Pancreas (tissue), 10 donors: ENCODE data around the gene GRIP2. TPM values are rescaled to one million over a fixed set of nuclear protein-coding genes. Genes with fewer than 3 reads are reported as not detected.

Source experiments
- ATAC-seq, 4 donors: fragments of 200-7000 bp; cut with Tn5 transposase; one replicate each; pipeline versions ENCODE4 v1.8.0 to v1.9.1; 2020; ENCODE audit warnings: mild to moderate bottlenecking in 4 of 4, moderate library complexity in 4 of 4
- DNase-seq, 6 donors: peaks; one replicate each; pipeline ENCODE4 v3.0.0-alpha.2; 2020
- FAIRE-seq: peaks from 2 replicates; lab custom pipeline; 2012; peaks lifted over from hg19 to GRCh38; lab: Jason Lieb, UNC
- H3K27ac ChIP-seq, 4 donors: fragments of 200-600 bp; sonication (generic); 1 replicate in 3 of 4; 2 replicates in 1 of 4; pipeline versions ENCODE4 v1.5.0 to v1.8.0; 2020
- H3K27me3 ChIP-seq, 4 donors: fragments of 200-600 bp; one replicate each; pipeline ENCODE4 v1.8.0; 2021
- H3K36me3 ChIP-seq, 3 donors: fragments of 200-600 bp; sonication (generic) in 1 of 3; one replicate each; pipeline versions ENCODE4 v1.5.0 to v1.8.0; 2020 to 2021
- H3K4me1 ChIP-seq, 3 donors: fragments of 200-600 bp; one replicate each; pipeline ENCODE4 v1.8.0; 2021
- H3K4me3 ChIP-seq, 4 donors: fragments of 200-600 bp; sonication (generic) in 2 of 4; one replicate each; pipeline versions ENCODE4 v1.5.0 to v1.8.0; 2020 to 2021
- H3K9me3 ChIP-seq, 4 donors: fragments of 200-600 bp; one replicate each; pipeline ENCODE4 v1.8.0; 2021
- WGBS, 2 donors: extraction: QIAGEN DNeasy Blood & Tissue Kit; methylation state at CpG; one replicate each; pipeline ENCODE4 v1.1.7; 2013; 5-methylcytosine and 5-hydroxymethylcytosine counted together
- intact Hi-C, 3 donors: fragments of 100-400 bp; cut with DNase I; formaldehyde crosslinking; loops; one replicate each; pipeline versions ENCODE4 v1.11.1 to v1.14.2; 2022
- polyA plus RNA-seq, 2 donors: library from polyadenylated mRNA; stranded (reverse); fragments of 200-250 nt; gene quantifications; one replicate each; pipeline ENCODE4 v1.2.3, GENCODE V29; 2013
- total RNA-seq, 6 donors: library from RNA; stranded (reverse); fragmentation: NEBNext Ultra II Directional in 4 of 6; extraction: Animal tissue kit (Norgen Biotek cat#: 25700) in 4 of 6; gene quantifications; one replicate each; pipeline versions ENCODE4 v1.2.1 to v1.2.4, GENCODE V29; 2021 to 2023
- TF ChIP-seq, protein P1 (sequence below), 4 donors: fragments of 200-600 bp; sonication (generic) in 3 of 4; IDR thresholded peaks; one replicate each; pipeline versions ENCODE4 v1.5.0 to v1.8.0; 2021; ENCODE audit warnings: antibody characterized with exemption in 4 of 4
- donor health status: healthy with polysubstance abuse.
- donor health status: DM: no; HTN: no; CAD: no; lungs with moderate emphysema.
- donor health status: DM: no; HTN: no; CAD: no.
- donor health status: control.
- donor health status: control.
- donor health status: Bipolar disorder and iron deficiency.
- donor health status: DM: yes; HTN: yes; CAD: no.
- donor health status: DM: no; HTN: no; CAD: no.
- donor health status: DM: no; HTN: no; CAD: no.
- donor health status: DM: yes; HTN: yes; CAD: no.

The GRIP2 gene
- total and polyA plus RNA-seq, 8 donors: 0.16 to 0.94 (median 0.35) TPM

DNA sequence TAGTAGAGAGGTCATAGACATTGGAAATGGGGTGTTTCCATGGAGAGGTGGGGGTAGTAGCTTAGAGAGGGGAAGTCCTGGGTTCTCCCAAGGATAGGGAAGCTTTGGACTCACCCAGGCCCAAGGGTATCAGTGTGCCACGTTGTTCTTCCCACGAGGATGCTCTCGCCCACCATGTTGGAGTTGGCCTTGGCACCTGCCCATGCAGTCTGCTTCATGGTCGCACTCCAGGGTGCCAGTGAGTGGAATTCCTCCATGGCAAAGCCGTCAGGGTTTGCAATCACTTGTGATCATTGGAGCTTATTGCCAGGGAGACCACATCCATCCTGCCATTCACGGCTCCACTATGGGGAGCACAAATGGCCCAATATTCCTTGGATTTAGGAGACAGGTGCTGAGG lies 60.6 kb downstream of the GRIP2 start:
- Histone ChIP-seq H3K9me3 (no peaks in the 10 kb centered on the region), H3K36me3 (no peaks in the 10 kb centered on the region), H3K27me3 (no peaks in the 10 kb centered on the region), H3K4me3 (no peak overlapping the region), H3K4me1 (no peaks in the 10 kb centered on the region), H3K27ac (no peak overlapping the region)
- TF ChIP-seq, protein P1, sequence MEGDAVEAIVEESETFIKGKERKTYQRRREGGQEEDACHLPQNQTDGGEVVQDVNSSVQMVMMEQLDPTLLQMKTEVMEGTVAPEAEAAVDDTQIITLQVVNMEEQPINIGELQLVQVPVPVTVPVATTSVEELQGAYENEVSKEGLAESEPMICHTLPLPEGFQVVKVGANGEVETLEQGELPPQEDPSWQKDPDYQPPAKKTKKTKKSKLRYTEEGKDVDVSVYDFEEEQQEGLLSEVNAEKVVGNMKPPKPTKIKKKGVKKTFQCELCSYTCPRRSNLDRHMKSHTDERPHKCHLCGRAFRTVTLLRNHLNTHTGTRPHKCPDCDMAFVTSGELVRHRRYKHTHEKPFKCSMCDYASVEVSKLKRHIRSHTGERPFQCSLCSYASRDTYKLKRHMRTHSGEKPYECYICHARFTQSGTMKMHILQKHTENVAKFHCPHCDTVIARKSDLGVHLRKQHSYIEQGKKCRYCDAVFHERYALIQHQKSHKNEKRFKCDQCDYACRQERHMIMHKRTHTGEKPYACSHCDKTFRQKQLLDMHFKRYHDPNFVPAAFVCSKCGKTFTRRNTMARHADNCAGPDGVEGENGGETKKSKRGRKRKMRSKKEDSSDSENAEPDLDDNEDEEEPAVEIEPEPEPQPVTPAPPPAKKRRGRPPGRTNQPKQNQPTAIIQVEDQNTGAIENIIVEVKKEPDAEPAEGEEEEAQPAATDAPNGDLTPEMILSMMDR (IDR thresholded peaks at IDR 0.05): no peak
- FAIRE-seq (no peak), DNase-seq (peak in 1 of 6 donors; percentile 33), ATAC-seq (no peak)
- 84 to 85% methylated on average over 6 of the region's 6 CpGs for WGBS, 2 donors
- intact Hi-C loops: loop anchor here in 1 of 3 donors (10.0 kb wide), 1 partner anchor 575 kb away; no protein-coding TSS in a partner anchor

DNA sequence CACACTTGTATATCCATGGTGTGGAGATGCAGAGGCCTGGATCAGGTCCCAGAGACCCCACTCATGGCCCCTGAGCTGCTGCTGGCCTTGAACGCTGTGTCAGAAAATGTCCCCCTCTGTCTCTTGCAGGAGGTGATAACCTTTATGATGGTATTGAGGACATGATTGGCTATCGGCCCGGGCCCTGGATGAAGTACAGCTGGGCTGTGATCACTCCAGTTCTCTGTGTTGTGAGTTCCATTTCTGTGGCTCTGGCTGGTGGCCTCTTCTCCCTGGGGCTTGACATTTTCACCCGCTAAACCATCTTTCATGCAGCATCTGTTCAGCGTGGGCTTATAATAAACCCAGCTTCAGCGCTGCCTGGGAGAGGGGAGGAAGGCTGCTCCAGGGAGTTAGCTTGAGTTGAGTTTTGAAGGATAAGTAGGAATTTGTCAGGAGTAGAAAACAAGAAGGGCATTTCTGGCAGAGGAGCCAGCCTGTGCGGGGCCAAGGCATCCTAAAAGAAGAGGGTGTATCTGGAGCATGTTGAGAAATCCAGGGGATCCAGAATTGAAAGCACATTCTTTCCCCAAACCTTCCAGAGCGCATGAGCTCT lies 61.1 kb downstream of the GRIP2 start:
- WGBS, 2 donors: 87 to 92% methylated on average over 8 of the region's 8 CpGs
- DNase-seq: peak in 1 of 6 donors; percentile 35
- Histone ChIP-seq H3K4me3 (no peak overlapping the region), H3K4me1 (no peaks in the 10 kb centered on the region), H3K27ac (no peak overlapping the region), H3K27me3 (no peaks in the 10 kb centered on the region), H3K36me3 (no peaks in the 10 kb centered on the region), H3K9me3 (no peaks in the 10 kb centered on the region)
- TF ChIP-seq, protein P1 (IDR thresholded peaks at IDR 0.05): no peak
- ATAC-seq: no peak
- no peak for FAIRE-seq
- intact Hi-C loops: loop anchor here in 1 of 3 donors (10.0 kb wide), 1 partner anchor 574 kb away; no protein-coding TSS in a partner anchor

DNA sequence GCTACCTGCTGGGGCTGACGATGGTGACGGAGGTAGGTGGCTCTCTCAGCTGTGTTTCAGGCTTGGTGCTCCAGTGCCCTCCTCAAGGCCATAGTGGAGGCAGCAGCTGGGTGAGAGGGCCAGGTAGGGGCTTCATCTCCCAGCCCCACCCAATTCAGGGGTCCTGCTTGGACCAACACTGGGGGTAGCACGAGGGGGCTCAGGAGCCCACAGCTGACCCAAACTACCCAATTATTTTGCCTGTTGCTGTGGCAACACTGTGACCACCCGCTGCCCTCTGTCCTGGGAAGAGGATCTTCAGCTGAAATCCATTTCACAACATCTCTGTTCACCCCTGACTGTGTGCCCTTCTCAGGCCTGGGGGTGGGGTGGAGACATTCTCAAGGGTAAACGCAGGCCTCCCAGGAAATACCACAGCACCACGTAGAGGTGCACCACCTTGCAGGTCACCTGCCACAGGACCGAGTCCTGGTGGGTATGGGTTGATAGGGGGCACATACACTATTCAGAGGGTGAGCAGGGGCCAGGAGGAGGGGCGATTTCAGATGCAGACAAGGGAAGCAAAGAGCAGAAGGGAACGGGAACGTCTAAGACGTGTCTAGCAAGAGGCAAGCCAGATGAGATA lies 62.7 kb downstream of the GRIP2 start:
- 74 to 81% methylated on average over 11 of the region's 11 CpGs for WGBS, 2 donors
- intact Hi-C loops: loop anchor here in 1 of 3 donors (10.0 kb wide), 1 partner anchor 573 kb away; no protein-coding TSS in a partner anchor
- H3K4me1 ChIP-seq: no peaks in the 10 kb centered on the region
- DNase-seq (peak in 1 of 6 donors; percentile 16), FAIRE-seq (no peak), ATAC-seq (no peak)
- H3K9me3 ChIP-seq: no peaks in the 10 kb centered on the region
- no peaks in the 10 kb centered on the region for H3K36me3 ChIP-seq
- H3K27me3 ChIP-seq: no peaks in the 10 kb centered on the region
- H3K4me3 ChIP-seq: no peak overlapping the region
- TF ChIP-seq, protein P1 (IDR thresholded peaks at IDR 0.05): no peak
- no peak overlapping the region for H3K27ac ChIP-seq

DNA sequence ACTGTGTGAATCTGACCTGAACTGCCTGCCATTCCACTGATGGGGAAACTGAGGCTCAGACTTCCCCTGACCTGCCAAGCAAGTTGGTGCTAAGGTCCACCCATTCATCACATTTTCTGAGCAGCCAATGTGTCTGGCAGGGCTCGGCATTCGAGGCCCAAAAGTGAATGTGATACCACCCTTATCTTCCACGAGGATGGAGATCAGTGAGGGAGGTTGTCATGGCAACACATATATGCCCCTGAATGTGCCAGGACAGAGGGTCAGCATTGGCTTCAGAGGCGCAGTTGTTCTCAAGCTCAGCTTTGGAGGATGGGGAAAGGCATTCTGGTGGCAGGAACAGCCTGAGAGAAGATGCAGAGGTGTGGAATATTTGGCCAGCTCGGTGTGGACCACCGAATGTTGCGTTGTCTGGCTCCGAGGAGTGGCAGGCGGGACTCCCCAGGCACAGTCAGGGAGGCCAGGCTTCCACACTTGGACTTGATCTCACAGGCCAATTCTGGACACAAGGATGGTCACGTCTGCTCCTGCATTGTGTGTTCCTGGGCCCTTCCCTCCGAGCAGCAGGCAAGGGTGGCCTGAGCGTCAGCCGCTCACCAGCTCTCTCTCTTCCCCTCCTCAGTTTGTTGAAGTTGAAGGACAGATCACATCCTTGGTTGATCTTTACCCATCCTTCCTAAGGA lies 63.4 kb downstream of the GRIP2 start:
- WGBS, 2 donors: 76 to 84% methylated on average over 13 of the region's 13 CpGs
- intact Hi-C loops: loop anchor here in 1 of 3 donors (10.0 kb wide), 1 partner anchor 572 kb away; no protein-coding TSS in a partner anchor
- H3K9me3 ChIP-seq: no peaks in the 10 kb centered on the region
- FAIRE-seq (no peak), DNase-seq (no peak), ATAC-seq (no peak)
- no peak overlapping the region for H3K27ac ChIP-seq
- H3K4me1 ChIP-seq: no peaks in the 10 kb centered on the region
- TF ChIP-seq, protein P1 (IDR thresholded peaks at IDR 0.05): no peak
- no peaks in the 10 kb centered on the region for H3K27me3 ChIP-seq
- no peak overlapping the region for H3K4me3 ChIP-seq
- no peaks in the 10 kb centered on the region for H3K36me3 ChIP-seq
